Hepatocyte (in vitro differentiated cells): ENCODE data around the gene ZNF423. TPM values are rescaled to one million over a fixed set of nuclear protein-coding genes. Genes with fewer than 3 reads are reported as not detected.

Experiments used
- DNase-seq: peaks from one replicate; pipeline ENCODE4 v3.0.0-alpha.2; 2016; ENCODE audit warnings: low spot score
- H2AFZ ChIP-seq: fragments of 200-600 bp; sonication (generic); 2 replicates; pipeline ENCODE4 v1.6.0; 2016; ENCODE audit warnings: antibody characterized with exemption, mild to moderate bottlenecking
- H3K27ac ChIP-seq: fragments of 200-600 bp; sonication (generic); 2 replicates; pipeline ENCODE4 v1.5.1; 2016; ENCODE audit warnings: mild to moderate bottlenecking
- H3K27me3 ChIP-seq: fragments of 200-600 bp; sonication (generic); 2 replicates; pipeline ENCODE4 v1.6.1; 2016
- H3K36me3 ChIP-seq: fragments of 200-600 bp; sonication (generic); replicated peaks from 2 replicates; pipeline ENCODE4 v1.5.1; 2016; ENCODE audit warnings: low read depth; ENCODE audit not compliant: insufficient read depth
- H3K4me1 ChIP-seq: fragments of 200-600 bp; sonication (generic); 2 replicates; pipeline ENCODE4 v1.5.1; 2016; ENCODE audit warnings: mild to moderate bottlenecking, moderate library complexity; ENCODE audit not compliant: insufficient read depth
- H3K4me2 ChIP-seq: fragments of 200-600 bp; sonication (generic); 2 replicates; pipeline ENCODE4 v1.6.0; 2016
- H3K4me3 ChIP-seq: fragments of 200-600 bp; sonication (generic); 2 replicates; pipeline ENCODE4 v1.5.1; 2016; ENCODE audit warnings: mild to moderate bottlenecking
- H3K79me2 ChIP-seq: fragments of 200-600 bp; sonication (generic); 2 replicates; pipeline ENCODE4 v1.6.0; 2017; ENCODE audit warnings: mild to moderate bottlenecking
- H3K9me2 ChIP-seq: fragments of 200-600 bp; sonication (generic); replicated peaks from 2 replicates; pipeline ENCODE4 v1.6.0; 2017; ENCODE audit warnings: mild to moderate bottlenecking; ENCODE audit not compliant: insufficient read depth
- H3K9me3 ChIP-seq: fragments of 200-600 bp; sonication (generic); 2 replicates; pipeline ENCODE4 v1.5.1; 2016; ENCODE audit warnings: low read depth, mild to moderate bottlenecking
- H4K20me1 ChIP-seq: fragments of 200-600 bp; sonication (generic); 2 replicates; pipeline ENCODE4 v1.6.0; 2016; ENCODE audit warnings: mild to moderate bottlenecking; ENCODE audit not compliant: insufficient read depth, poor library complexity, severe bottlenecking
- CTCF ChIP-seq: fragments of 200-600 bp; sonication (generic); IDR thresholded peaks from 2 replicates; pipeline ENCODE4 v1.5.1; 2016; ENCODE audit warnings: antibody characterized with exemption, mild to moderate bottlenecking; ENCODE audit not compliant: poor library complexity
- EZH2 ChIP-seq: fragments of 200-600 bp; sonication (generic); IDR thresholded peaks from 2 replicates; pipeline ENCODE4 v1.6.1; 2016; ENCODE audit warnings: antibody characterized with exemption, mild to moderate bottlenecking, borderline replicate concordance
- EZH2phosphoT487 ChIP-seq: fragments of 200-600 bp; sonication (generic); IDR thresholded peaks from one replicate; pipeline ENCODE4 v1.6.1; 2018; ENCODE audit warnings: antibody characterized with exemption, mild to moderate bottlenecking, low read depth, moderate library complexity; ENCODE audit not compliant: unreplicated experiment, severe bottlenecking
- WGBS: methylation state at CpG from one replicate; pipeline ENCODE4 v1.1.6; 2016; ENCODE audit warnings: low lambda C conversion rate; ENCODE audit errors: missing lambda C conversion rate; 5-methylcytosine and 5-hydroxymethylcytosine counted together
- polyA plus RNA-seq: library from polyadenylated mRNA; unstranded; fragments of >200 nt; fragmentation: Nextera tagmentation; extraction: Ambion mirVana; gene quantifications from 2 replicates; pipeline ENCODE4 v1.2.1, GENCODE V29; 2016
- total RNA-seq: library from RNA; depleted of rRNA; stranded (reverse); fragments of >200 nt; gene quantifications from 2 replicates; pipeline ENCODE4 v1.2.3, GENCODE V29; 2014

Gene ZNF423
- total and polyA plus RNA-seq, 2 experiments from 2014 or later: 9.6 to 11.8 TPM

GRCh38 chr16:49578018-49578417 is 277.9 kb downstream of the ZNF423 start:
- Histone ChIP-seq H3K4me1 (peaks cover 8% of the 10 kb centered on the region), H3K9me2 (no peaks in the 10 kb centered on the region), H3K9me3 (no peaks in the 10 kb centered on the region), H3K4me2 (no peak overlapping the region), H3K36me3 (no peaks in the 10 kb centered on the region), H2AFZ (no peak overlapping the region), H3K27ac (no peak overlapping the region), H3K79me2 (no peaks in the 10 kb centered on the region), H4K20me1 (no peaks in the 10 kb centered on the region), H3K27me3 (no peaks in the 10 kb centered on the region), H3K4me3 (no peak overlapping the region)
- DNase-seq: no peak
- TF ChIP-seq CTCF: no peak
- TF ChIP-seq EZH2phosphoT487: no peak
- no peak for TF ChIP-seq EZH2
- 80% methylated on average over 3 of the region's 3 CpGs for WGBS

DNA sequence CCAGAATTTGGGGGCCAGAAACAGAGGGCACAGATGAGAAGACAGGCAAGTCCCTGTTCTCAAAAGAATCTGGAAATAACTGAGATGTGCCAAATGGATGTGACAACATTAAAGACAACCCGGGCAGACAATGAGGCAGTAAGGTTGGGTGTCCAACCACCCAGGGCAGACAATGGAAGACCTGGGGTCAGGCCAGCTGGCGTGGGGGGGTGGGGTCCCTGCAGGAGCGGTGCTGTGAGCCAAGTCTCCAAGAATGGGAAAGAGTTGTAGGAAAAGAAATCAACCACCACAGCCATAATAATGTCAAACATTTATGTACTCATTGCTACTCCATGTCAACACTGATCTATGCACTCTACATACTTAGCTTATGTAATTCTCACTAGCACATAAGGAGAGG is 279.0 kb downstream of the ZNF423 start:
- Histone ChIP-seq H3K9me3 (no peaks in the 10 kb centered on the region), H3K36me3 (no peaks in the 10 kb centered on the region), H2AFZ (no peak overlapping the region), H4K20me1 (no peaks in the 10 kb centered on the region), H3K4me2 (no peak overlapping the region), H3K4me1 (peaks cover 8% of the 10 kb centered on the region), H3K27me3 (no peaks in the 10 kb centered on the region), H3K27ac (no peak overlapping the region), H3K79me2 (no peaks in the 10 kb centered on the region), H3K9me2 (no peaks in the 10 kb centered on the region), H3K4me3 (no peak overlapping the region)
- WGBS: 97% methylated on average over 3 of the region's 3 CpGs
- no peak for DNase-seq
- TF ChIP-seq CTCF (no peak), EZH2phosphoT487 (no peak), EZH2 (no peak)

DNA sequence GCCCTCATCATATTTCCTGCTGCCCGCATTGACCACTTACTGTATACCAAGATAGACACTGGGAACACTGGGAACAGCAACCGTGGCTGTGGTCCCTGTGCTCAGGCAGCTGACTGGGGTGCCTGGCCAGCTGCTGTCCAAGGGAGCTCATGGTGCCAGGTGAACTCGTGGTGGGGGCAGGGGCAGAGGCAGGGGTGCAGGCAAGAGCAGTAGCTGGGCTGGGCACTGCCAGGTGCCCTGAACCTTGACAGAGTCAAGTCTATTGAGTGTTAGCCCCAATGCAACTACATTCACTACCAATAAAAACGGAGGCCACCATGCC is 279.8 kb downstream of the ZNF423 start:
- H3K9me2 ChIP-seq: no peaks in the 10 kb centered on the region
- 93% methylated on average over 4 of the region's 4 CpGs for WGBS
- H3K36me3 ChIP-seq: no peaks in the 10 kb centered on the region
- peaks cover 1% of the 10 kb centered on the region for H3K4me1 ChIP-seq
- H4K20me1 ChIP-seq: no peaks in the 10 kb centered on the region
- no peak overlapping the region for H3K4me2 ChIP-seq
- no peak overlapping the region for H3K4me3 ChIP-seq
- H2AFZ ChIP-seq: no peak overlapping the region
- TF ChIP-seq EZH2phosphoT487 (no peak), EZH2 (no peak)
- no peak for DNase-seq
- H3K9me3 ChIP-seq: no peaks in the 10 kb centered on the region
- no peak overlapping the region for H3K27ac ChIP-seq
- H3K79me2 ChIP-seq: no peaks in the 10 kb centered on the region
- H3K27me3 ChIP-seq: no peaks in the 10 kb centered on the region

DNA sequence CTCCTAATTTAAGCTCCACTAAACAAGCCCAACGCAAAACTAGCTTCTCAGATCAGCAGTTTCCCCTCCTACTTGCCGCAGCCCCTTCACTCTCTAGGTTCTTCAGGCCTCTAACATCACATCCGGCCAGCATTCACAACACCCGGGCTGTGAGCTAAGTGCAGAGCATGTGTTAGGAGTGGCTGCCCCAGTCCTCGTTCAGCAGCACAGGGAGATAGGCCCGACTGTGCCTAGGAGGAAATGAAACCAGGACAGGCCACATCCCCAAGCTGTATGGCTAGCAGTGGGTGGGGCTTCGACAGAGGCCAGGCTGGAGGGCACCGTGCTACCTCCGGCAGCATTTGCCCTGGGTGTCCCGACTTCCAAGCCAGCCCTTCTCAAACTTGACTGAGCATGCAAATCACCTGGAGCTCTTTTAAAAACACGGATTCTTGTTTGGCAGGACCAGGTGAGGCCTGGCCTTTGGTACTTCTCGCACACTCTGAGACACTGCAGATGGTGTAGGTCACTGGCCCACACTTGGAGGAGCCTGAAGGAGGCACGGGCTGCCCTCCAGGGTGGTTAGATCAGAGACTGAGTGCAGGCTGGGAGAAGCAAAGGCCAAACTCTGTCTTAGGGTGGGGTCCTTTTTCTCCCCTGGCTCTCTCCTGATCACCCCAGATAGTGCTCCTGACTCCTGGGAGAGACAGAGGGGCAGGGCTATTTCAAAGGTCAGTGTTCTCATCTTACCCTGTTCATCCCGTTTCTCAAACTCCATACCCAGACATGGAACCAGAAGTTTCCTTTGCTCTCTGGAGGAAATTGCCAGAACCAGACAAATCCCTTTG is 280.4 kb downstream of the ZNF423 start:
- 59% methylated on average over 14 of the region's 14 CpGs for WGBS
- no peaks in the 10 kb centered on the region for H4K20me1 ChIP-seq
- DNase-seq: peak; percentile 19
- H3K27me3 ChIP-seq: no peaks in the 10 kb centered on the region
- H2AFZ ChIP-seq: no peak overlapping the region
- H3K4me3 ChIP-seq: no peak overlapping the region
- no peaks in the 10 kb centered on the region for H3K79me2 ChIP-seq
- no peaks in the 10 kb centered on the region for H3K9me2 ChIP-seq
- H3K36me3 ChIP-seq: no peaks in the 10 kb centered on the region
- no peak overlapping the region for H3K4me2 ChIP-seq
- H3K4me1 ChIP-seq: no peaks in the 10 kb centered on the region
- no peak overlapping the region for H3K27ac ChIP-seq
- TF ChIP-seq EZH2 (no peak), CTCF (no peak), EZH2phosphoT487 (no peak)
- H3K9me3 ChIP-seq: no peaks in the 10 kb centered on the region
